ENCODE measurements around the gene FAM20C.

FAM20C gene

DNA sequence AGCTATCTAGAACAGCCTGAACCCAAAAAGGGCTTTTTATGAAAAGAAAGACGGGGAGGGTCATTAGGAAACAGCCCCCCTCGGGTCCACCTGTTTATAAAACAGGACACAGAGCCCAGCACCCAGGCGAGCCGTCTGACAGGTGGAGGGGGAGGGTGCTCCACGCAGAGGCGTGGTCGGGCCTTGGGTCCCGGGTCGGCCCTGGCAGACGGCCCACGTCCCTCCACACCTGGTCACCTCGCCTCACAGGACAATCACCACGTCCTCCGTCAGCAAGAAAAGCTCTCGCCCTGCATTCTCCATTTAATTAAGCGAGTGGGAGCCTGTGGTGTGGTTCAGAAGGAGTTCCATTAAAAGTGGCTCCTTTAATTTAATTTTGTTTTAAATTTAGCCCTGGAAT, 55.3 kb downstream of the FAM20C start:
- no peak for DNase-seq (ENCODE audit: low read depth)
- TF ChIP-seq, protein P1, sequence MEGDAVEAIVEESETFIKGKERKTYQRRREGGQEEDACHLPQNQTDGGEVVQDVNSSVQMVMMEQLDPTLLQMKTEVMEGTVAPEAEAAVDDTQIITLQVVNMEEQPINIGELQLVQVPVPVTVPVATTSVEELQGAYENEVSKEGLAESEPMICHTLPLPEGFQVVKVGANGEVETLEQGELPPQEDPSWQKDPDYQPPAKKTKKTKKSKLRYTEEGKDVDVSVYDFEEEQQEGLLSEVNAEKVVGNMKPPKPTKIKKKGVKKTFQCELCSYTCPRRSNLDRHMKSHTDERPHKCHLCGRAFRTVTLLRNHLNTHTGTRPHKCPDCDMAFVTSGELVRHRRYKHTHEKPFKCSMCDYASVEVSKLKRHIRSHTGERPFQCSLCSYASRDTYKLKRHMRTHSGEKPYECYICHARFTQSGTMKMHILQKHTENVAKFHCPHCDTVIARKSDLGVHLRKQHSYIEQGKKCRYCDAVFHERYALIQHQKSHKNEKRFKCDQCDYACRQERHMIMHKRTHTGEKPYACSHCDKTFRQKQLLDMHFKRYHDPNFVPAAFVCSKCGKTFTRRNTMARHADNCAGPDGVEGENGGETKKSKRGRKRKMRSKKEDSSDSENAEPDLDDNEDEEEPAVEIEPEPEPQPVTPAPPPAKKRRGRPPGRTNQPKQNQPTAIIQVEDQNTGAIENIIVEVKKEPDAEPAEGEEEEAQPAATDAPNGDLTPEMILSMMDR (IDR thresholded peaks at IDR 0.05; ENCODE audit: control insufficient read depth, extremely low read depth, insufficient read depth): no peak
- H3K4me3 ChIP-seq (ENCODE audit: low read depth, low read length): no peak overlapping the region

DNA sequence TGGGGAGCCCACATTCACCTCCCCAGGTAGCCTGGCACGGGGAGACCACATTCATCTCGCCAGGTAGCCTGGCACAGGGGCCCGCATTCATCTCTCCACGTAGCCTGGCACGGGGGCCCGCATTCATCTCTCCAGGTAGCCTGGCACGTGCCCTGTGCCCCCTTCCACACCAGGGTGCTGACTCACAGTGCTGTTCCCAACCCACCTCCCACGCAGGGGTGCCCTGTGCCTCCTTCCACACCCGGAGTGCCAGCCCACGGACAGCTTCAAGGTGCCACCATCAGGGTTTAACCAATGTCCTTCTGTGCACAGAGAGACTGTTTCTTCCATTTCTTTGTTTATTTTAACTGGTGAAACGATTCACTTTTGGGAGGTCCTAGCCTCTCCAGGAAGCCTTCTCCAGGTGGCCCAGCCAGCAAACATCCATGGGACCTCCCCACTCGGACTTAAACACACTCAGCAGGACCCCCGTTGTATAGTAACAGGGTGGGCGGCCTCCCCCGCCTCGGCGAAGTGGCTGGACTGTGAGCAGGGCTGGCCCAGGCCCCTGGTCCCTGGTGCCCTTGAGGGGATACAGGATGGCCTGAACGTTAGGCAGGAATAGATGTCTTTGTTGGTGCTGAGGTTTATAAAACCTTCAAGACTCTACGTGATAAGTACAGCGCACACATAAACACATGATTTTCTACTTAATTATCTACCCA, 56.5 kb downstream of the FAM20C start:
- no peak for DNase-seq (ENCODE audit: low read depth)
- TF ChIP-seq, protein P1 (IDR thresholded peaks at IDR 0.05; ENCODE audit: control insufficient read depth, extremely low read depth, insufficient read depth): no peak
- no peak overlapping the region for H3K4me3 ChIP-seq (ENCODE audit: low read depth, low read length)

DNA sequence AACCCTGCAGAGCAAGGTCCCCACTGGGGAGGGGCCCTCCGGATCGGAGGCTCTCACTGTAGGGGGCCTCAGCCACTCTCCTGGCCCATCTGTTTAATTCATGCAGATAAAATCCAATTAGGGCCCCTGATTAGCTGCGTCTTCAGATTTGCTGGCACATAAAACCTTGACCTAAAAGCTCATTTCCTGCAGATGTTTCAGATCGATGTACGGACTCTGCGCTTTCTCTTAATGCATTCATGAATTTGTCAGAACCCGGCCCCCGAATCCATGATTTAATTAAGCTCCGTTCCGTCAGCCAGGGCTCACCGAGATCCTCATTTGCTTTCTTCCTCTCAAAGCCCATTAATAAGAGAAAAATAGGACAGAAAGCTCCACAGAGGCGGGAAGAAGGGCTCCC, 57.6 kb downstream of the FAM20C start:
- TF ChIP-seq, protein P1 (IDR thresholded peaks at IDR 0.05; ENCODE audit: control insufficient read depth, extremely low read depth, insufficient read depth): no peak
- no peak for DNase-seq (ENCODE audit: low read depth)
- no peak overlapping the region for H3K4me3 ChIP-seq (ENCODE audit: low read depth, low read length)

DNA sequence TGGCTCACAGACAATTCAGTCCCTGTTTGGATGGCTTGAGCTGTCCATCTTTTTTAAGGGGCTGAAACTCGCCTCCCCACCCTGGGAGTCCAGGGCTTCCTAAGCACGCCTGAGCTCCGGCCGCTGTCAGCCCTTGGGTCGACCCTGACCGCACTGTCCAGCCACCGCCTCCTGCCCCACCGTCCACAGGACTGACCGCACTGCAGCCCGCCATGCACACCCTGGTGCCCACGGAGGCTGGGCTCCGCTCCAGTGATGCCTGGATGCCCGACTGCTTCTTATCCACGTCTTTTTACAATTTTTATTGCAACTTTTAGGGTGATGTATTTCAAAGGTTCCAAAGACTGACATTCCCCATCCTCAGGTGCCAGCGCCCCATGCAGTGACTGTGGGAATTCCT, 58.2 kb downstream of the FAM20C start:
- TF ChIP-seq, protein P1 (IDR thresholded peaks at IDR 0.05; ENCODE audit: control insufficient read depth, extremely low read depth, insufficient read depth): no peak
- no peak overlapping the region for H3K4me3 ChIP-seq (ENCODE audit: low read depth, low read length)
- DNase-seq (ENCODE audit: low read depth): no peak

DNA sequence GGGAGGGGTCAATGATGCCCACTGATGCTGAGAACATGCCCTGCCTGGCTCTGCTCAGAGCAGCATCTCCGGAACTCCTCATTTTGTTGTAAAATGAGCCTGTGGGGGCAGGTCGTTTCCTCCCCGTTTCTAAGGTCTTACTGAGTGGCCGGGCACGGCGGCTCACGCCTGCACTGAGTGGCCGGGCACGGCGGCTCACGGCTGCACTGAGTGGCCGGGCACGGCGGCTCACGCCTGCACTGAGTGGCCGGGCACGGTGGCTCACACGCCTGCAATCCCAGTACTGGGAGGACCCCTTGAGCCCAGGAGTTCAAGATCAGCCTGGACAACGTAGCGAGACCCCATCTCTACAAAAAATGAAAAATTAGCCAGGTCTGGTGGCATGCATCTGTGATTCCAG, 58.6 kb downstream of the FAM20C start:
- H3K4me3 ChIP-seq (ENCODE audit: low read depth, low read length): no peak overlapping the region
- TF ChIP-seq, protein P1 (IDR thresholded peaks at IDR 0.05; ENCODE audit: control insufficient read depth, extremely low read depth, insufficient read depth): no peak
- DNase-seq (ENCODE audit: low read depth): no peak

DNA sequence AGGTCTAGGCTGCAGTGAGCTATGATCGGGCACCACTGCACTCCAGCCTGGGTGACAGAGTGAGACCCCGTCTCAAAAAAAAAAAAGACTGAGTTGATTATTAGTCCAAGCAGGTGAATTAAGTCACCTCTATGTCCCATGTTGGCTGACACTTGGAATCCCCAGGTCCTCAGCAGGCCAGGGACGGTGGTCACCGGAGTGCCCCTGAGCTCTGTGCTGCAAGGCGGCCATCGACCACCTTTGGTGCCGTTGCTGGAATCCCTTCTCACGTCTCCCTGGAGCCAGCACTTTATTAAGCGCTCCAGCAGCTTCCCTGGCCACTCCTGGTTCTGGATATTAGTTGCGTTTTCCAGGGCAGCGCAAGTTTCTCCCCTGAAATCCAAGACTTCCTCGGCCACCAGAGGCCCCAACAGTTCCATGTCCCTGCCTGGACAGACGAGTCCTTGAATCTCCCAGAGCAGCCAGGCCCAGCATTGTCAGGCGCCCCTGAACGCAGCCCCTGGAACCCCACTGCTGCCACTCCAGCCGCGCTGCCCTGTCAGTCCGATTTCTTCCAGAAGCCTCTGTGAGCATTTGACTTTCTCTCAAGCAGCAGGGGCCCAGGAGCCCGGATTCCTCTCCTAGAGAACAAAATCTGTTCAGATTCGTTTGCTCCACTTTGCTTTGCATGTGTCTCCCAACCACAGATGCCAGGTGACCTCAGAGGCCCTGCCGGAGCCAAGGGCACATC, 59.2 kb downstream of the FAM20C start:
- DNase-seq (ENCODE audit: low read depth): no peak
- no peak overlapping the region for H3K4me3 ChIP-seq (ENCODE audit: low read depth, low read length)
- TF ChIP-seq, protein P1 (IDR thresholded peaks at IDR 0.05; ENCODE audit: control insufficient read depth, extremely low read depth, insufficient read depth): no peak

All from LNCaP clone FGC (cell line).